Neuronal stem cell (in vitro differentiated cells): ENCODE results near the gene MAGEB17.

ENCODE experiments used
- DNase-seq: peaks from one replicate; pipeline ENCODE4 v3.0.0-alpha.2; 2013; ENCODE audit warnings: low spot score
- H2AFZ ChIP-seq: one replicate; pipeline ENCODE4 v1.6.1; 2013; ENCODE audit warnings: mild to moderate bottlenecking, low read length, inconsistent platforms
- H2AK5ac ChIP-seq: 2 replicates; pipeline ENCODE4 v1.6.1; 2013; ENCODE audit warnings: low read depth, mild to moderate bottlenecking, inconsistent platforms, low read length, moderate library complexity, mixed read lengths
- H2BK120ac ChIP-seq: 2 replicates; pipeline ENCODE4 v1.6.1; 2013; ENCODE audit warnings: low read depth, mild to moderate bottlenecking, inconsistent platforms, low read length, moderate library complexity, mixed read lengths
- H2BK12ac ChIP-seq: one replicate; pipeline ENCODE4 v1.6.1; 2013; ENCODE audit warnings: low read length, inconsistent platforms
- H2BK15ac ChIP-seq: 2 replicates; pipeline ENCODE4 v1.6.1; 2013; ENCODE audit warnings: mild to moderate bottlenecking, low read length, inconsistent platforms, mixed read lengths
- H2BK5ac ChIP-seq: one replicate; pipeline ENCODE4 v1.6.1; 2013; ENCODE audit warnings: inconsistent platforms, mild to moderate bottlenecking, low read length, moderate library complexity
- H3K14ac ChIP-seq: one replicate; pipeline ENCODE4 v1.6.1; 2013; ENCODE audit warnings: low read length, inconsistent platforms
- H3K18ac ChIP-seq: 2 replicates; pipeline ENCODE4 v1.6.1; 2013; ENCODE audit warnings: low read length, inconsistent platforms
- H3K23ac ChIP-seq: 2 replicates; pipeline ENCODE4 v1.6.1; 2013; ENCODE audit warnings: low read depth, mild to moderate bottlenecking, mixed read lengths, low read length, inconsistent platforms; ENCODE audit not compliant: poor library complexity
- H3K27ac ChIP-seq: replicated peaks from 3 replicates; pipeline ENCODE4 v1.5.1; 2013; ENCODE audit warnings: low read length, inconsistent platforms
- H3K27me3 ChIP-seq, 3 experiments: 2 replicates each; pipeline ENCODE4 v1.6.1; 2013; ENCODE audit warnings: low read length in 3 of 3, mild to moderate bottlenecking in 2 of 3, inconsistent platforms in 1 of 3, low read depth in 1 of 3, mixed read lengths in 1 of 3, moderate library complexity in 1 of 3; ENCODE audit not compliant: control insufficient read depth in 3 of 3, insufficient read depth in 3 of 3
- H3K36me3 ChIP-seq, 2 donors: replicated peaks in 1 of 2; 2 replicates each; pipeline ENCODE4 v1.6.1; 2013; ENCODE audit warnings: low read length in 2 of 2; ENCODE audit not compliant: control insufficient read depth in 2 of 2, insufficient read depth in 2 of 2
- H3K4ac ChIP-seq: 2 replicates; pipeline ENCODE4 v1.6.1; 2013; ENCODE audit warnings: inconsistent platforms, mild to moderate bottlenecking, low read length, moderate library complexity
- H3K4me1 ChIP-seq, 2 donors: 1 replicate in 1 of 2; 2 replicates in 1 of 2; pipeline ENCODE4 v1.6.1; 2013; ENCODE audit warnings: low read length in 2 of 2, low read depth in 1 of 2; ENCODE audit not compliant: control insufficient read depth in 2 of 2, insufficient read depth in 1 of 2
- H3K4me2 ChIP-seq: one replicate; pipeline ENCODE4 v1.6.1; 2013; ENCODE audit warnings: mild to moderate bottlenecking, low read length, inconsistent platforms; ENCODE audit not compliant: insufficient read depth, poor library complexity, severe bottlenecking
- H3K4me3 ChIP-seq, 2 donors: 2 replicates each; pipeline ENCODE4 v1.5.1; 2013; ENCODE audit warnings: low read length in 2 of 2, mild to moderate bottlenecking in 2 of 2, inconsistent platforms in 1 of 2, moderate library complexity in 1 of 2
- H3K79me1 ChIP-seq: one replicate; pipeline ENCODE4 v1.6.1; 2013; ENCODE audit warnings: low read depth, mild to moderate bottlenecking, inconsistent platforms, low read length, moderate library complexity
- H3K9ac ChIP-seq: one replicate; pipeline ENCODE4 v1.6.1; 2013; ENCODE audit warnings: mild to moderate bottlenecking, low read depth, low read length, inconsistent platforms; ENCODE audit not compliant: poor library complexity
- H3K9me3 ChIP-seq, 2 donors: replicated peaks in 1 of 2; 2 replicates each; pipeline versions ENCODE3 to v1.6.1; 2013; ENCODE audit warnings: low read length in 2 of 2, mild to moderate bottlenecking in 2 of 2, inconsistent platforms in 1 of 2, low read depth in 1 of 2, mixed read lengths in 1 of 2, moderate library complexity in 1 of 2; ENCODE audit not compliant: control insufficient read depth in 2 of 2, insufficient read depth in 1 of 2
- H4K8ac ChIP-seq: one replicate; pipeline ENCODE4 v1.6.1; 2013; ENCODE audit warnings: low read depth, mild to moderate bottlenecking, inconsistent platforms, low read length, moderate library complexity
- H4K91ac ChIP-seq: one replicate; pipeline ENCODE4 v1.6.1; 2013; ENCODE audit warnings: low read length, low read depth, mild to moderate bottlenecking, inconsistent platforms; ENCODE audit not compliant: poor library complexity
- WGBS, 2 donors: extraction: QIAGEN DNeasy Blood & Tissue Kit; methylation state at CpG; one replicate each; pipeline ENCODE4 v1.1.7; 2013; ENCODE audit warnings: missing lambda C conversion rate in 2 of 2, mixed read lengths in 1 of 2; ENCODE audit not compliant: insufficient read length in 2 of 2, insufficient replicate concordance in 1 of 2; ENCODE audit errors: extremely low coverage in 2 of 2; 5-methylcytosine and 5-hydroxymethylcytosine counted together

MAGEB17 gene

DNA sequence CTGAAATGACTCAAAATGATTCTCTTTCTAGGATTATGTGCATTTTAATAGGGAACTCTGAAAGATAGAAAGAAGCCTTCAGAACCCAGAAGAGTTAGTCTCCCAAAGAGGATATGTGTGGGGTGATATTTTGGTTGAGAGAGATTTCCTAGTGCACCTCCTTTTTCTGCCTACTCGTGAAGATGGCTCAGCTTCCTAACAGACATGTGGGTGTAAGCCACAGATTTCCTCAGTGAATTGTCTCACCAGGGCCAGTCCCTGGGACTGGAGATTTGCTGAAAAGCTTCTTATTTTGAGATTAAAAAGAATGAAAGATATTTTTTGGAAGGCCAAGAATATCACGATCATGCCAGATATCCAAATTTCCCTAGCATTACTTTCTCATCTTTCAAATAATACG is 42.8 kb downstream of the MAGEB17 start:
- WGBS, 2 donors = no CpG with 5 or more reads among the region's 3 CpGs

DNA sequence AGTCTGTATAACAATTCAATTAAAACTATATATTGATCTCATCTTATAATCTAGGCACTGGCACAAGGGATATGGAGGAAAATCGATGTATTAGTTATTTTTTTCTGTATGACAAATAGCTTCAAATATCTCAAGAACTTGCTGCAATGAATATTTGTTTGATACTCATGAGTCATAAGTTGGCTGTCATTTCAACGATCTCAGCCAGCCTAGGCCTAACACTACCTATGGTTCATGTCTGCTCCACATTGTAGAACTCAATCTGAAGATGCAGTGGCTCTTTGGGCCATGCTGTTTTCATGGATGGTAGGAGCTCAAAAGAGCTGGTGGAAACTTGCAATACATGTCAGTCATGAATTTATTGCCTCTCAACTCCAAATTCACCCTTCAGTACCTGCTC is 44.7 kb downstream of the MAGEB17 start:
- WGBS, 2 donors = no CpG with 5 or more reads among the region's 2 CpGs

More for the DNA sequence above, 42.8 kb downstream of the MAGEB17 start:
- Histone ChIP-seq H3K14ac (no peak overlapping the region), H4K91ac (no peak overlapping the region), H3K36me3 (no peaks in the 10 kb centered on the region), H2AK5ac (no peak overlapping the region), H3K18ac (no peak overlapping the region), H3K4me1 (peaks cover 0 to 2% of the 10 kb centered on the region in 2 donors), H3K4me2 (no peak overlapping the region), H3K9ac (no peak overlapping the region), H4K8ac (no peak overlapping the region), H3K4me3 (no peak overlapping the region), H3K9me3 (no peaks in the 10 kb centered on the region), H2BK5ac (no peak overlapping the region), H2BK15ac (no peak overlapping the region), H3K4ac (no peak overlapping the region), H3K27ac (no peak overlapping the region), H3K79me1 (no peaks in the 10 kb centered on the region), H3K23ac (no peak overlapping the region), H2BK120ac (no peak overlapping the region), H3K27me3 (no peaks in the 10 kb centered on the region), H2BK12ac (no peak overlapping the region), H2AFZ (no peak overlapping the region)
- no peak for DNase-seq

DNA sequence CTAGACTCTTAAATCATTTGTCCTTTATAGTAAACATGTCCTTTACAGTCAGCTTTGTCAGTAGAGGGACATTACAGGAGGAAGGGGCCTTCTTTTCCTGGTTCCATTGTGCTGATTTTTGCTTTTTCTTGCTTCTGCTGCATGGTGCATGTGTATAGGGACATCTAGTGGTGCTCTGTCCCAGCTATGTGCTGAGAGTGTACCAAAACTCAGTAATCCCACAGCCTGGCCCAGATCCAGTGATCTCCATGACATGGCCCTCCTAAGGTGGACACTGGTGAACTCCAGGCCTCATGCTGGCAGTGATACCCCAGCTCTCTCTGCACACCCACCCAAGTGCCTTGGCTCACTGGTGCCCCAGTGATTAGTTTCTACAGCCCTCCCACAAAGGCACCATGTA is 45.2 kb downstream of the MAGEB17 start:
- H3K4me1 ChIP-seq = peaks cover 0 to 2% of the 10 kb centered on the region in 2 donors
- H3K23ac ChIP-seq = no peak overlapping the region
- H4K91ac ChIP-seq = no peak overlapping the region
- no peaks in the 10 kb centered on the region for H3K9me3 ChIP-seq
- no peak overlapping the region for H3K9ac ChIP-seq
- no peak overlapping the region for H3K4me2 ChIP-seq
- H3K14ac ChIP-seq = no peak overlapping the region
- no peak overlapping the region for H4K8ac ChIP-seq
- no peak for DNase-seq
- H3K79me1 ChIP-seq = no peaks in the 10 kb centered on the region
- H2BK120ac ChIP-seq = no peak overlapping the region
- no peak overlapping the region for H3K27ac ChIP-seq
- H3K4ac ChIP-seq = no peak overlapping the region
- no peak overlapping the region for H2BK12ac ChIP-seq
- no peak overlapping the region for H3K18ac ChIP-seq
- no peaks in the 10 kb centered on the region for H3K27me3 ChIP-seq
- no peaks in the 10 kb centered on the region for H3K36me3 ChIP-seq
- H2AK5ac ChIP-seq = no peak overlapping the region
- no peak overlapping the region for H2BK15ac ChIP-seq
- no peak overlapping the region for H2BK5ac ChIP-seq
- H3K4me3 ChIP-seq = no peak overlapping the region
- H2AFZ ChIP-seq = no peak overlapping the region

More for the DNA sequence above, 44.7 kb downstream of the MAGEB17 start:
- H4K91ac ChIP-seq = no peak overlapping the region
- no peak overlapping the region for H3K23ac ChIP-seq
- H3K4me2 ChIP-seq = no peak overlapping the region
- H3K27me3 ChIP-seq = no peaks in the 10 kb centered on the region
- H2BK15ac ChIP-seq = no peak overlapping the region
- no peak overlapping the region for H4K8ac ChIP-seq
- H3K4ac ChIP-seq = no peak overlapping the region
- DNase-seq = no peak
- H3K4me3 ChIP-seq = no peak overlapping the region
- peaks cover 0 to 2% of the 10 kb centered on the region in 2 donors for H3K4me1 ChIP-seq
- H3K36me3 ChIP-seq = no peaks in the 10 kb centered on the region
- H3K14ac ChIP-seq = no peak overlapping the region
- no peak overlapping the region for H3K18ac ChIP-seq
- no peak overlapping the region for H2AK5ac ChIP-seq
- H3K9me3 ChIP-seq = no peaks in the 10 kb centered on the region
- H3K9ac ChIP-seq = no peak overlapping the region
- H2BK12ac ChIP-seq = no peak overlapping the region
- no peak overlapping the region for H2BK5ac ChIP-seq
- H3K27ac ChIP-seq = no peak overlapping the region
- no peaks in the 10 kb centered on the region for H3K79me1 ChIP-seq
- H2BK120ac ChIP-seq = no peak overlapping the region
- no peak overlapping the region for H2AFZ ChIP-seq

DNA sequence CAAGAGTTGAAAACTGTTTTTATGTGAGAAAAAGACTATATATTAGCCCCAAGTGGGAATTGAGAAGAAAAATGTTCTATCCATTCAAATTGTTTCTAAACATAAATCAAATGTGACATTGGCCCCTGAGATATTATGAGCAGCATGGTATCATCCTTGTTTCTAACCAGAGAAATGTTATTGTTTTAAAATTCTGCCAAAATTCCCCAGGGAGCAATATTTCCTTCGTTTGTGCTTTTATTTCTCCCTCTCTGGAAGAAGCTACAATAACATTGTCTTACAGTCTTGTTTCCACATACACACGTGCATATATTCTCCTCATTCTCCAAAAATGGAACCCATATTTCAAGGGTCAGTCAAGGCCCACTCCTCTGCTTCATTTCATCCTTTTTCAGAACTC is 46.7 kb downstream of the MAGEB17 start:
- Histone ChIP-seq H3K9ac (no peak overlapping the region), H2BK5ac (no peak overlapping the region), H3K27me3 (no peaks in the 10 kb centered on the region), H3K14ac (no peak overlapping the region), H2BK12ac (no peak overlapping the region), H3K4me1 (no peaks in the 10 kb centered on the region), H4K91ac (no peak overlapping the region), H2AK5ac (no peak overlapping the region), H2BK15ac (no peak overlapping the region), H3K18ac (no peak overlapping the region), H3K4me2 (no peak overlapping the region), H2AFZ (no peak overlapping the region), H3K4me3 (no peak overlapping the region), H3K9me3 (no peaks in the 10 kb centered on the region), H3K4ac (no peak overlapping the region), H2BK120ac (no peak overlapping the region), H3K36me3 (no peaks in the 10 kb centered on the region), H3K23ac (no peak overlapping the region), H3K27ac (no peak overlapping the region), H4K8ac (no peak overlapping the region), H3K79me1 (no peaks in the 10 kb centered on the region)
- no CpG with 5 or more reads among the region's 2 CpGs for WGBS, 2 donors
- no peak for DNase-seq
